ENCODE results near the gene STXBP5. TPM values are rescaled to one million over a fixed set of nuclear protein-coding genes. Genes with fewer than 3 reads are reported as not detected.
A peak's percentile ranks its signal among the peaks of the same experiment; 100 is the strongest.

Gene STXBP5
- total RNA-seq, 1 experiment from 2014 or later = 11.6 TPM

DNA sequence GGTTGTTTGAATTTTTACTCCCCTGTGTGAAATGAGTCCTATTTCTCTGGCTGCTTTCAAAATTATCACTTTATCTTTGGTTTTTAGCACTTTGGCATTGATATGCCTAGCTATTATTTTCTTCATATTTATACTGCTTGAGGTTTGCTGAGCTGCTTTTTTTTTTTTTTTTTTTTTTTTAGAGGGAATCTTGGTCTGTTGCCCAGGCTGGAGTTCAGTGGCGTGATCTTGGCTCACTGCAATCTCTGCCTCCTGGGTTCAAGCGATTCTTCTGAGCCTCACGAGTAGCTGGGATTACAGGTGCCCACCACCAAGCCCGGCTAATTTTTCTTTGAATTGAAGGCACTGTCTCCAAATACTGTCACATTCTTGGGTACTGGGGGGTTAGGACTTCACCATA, 40.6 kb downstream of the STXBP5 start:
- no peak overlapping the region for H3T11ph ChIP-seq (ENCODE audit: low read length)
- H3K4me1 Mint-ChIP-seq = peaks cover 20 to 22% of the 10 kb centered on the region in 2 experiments
- no peak overlapping the region for H2BK120ac ChIP-seq (ENCODE audit: low read depth, low read length, poor library complexity, severe bottlenecking)
- H3K23me2 ChIP-seq (ENCODE audit: insufficient read length, low read depth, low read length, poor library complexity, severe bottlenecking) = no peaks in the 10 kb centered on the region
- H3K4ac ChIP-seq (ENCODE audit: low read depth, low read length) = no peak overlapping the region
- H3K56ac ChIP-seq (ENCODE audit: insufficient read length, low read depth, low read length) = no peak overlapping the region
- no peak overlapping the region for H3K4me3 Mint-ChIP-seq
- no peaks in the 10 kb centered on the region for H3K27me3 ChIP-seq (ENCODE audit: insufficient read depth, low read length)
- no peaks in the 10 kb centered on the region for H3K9me3 ChIP-seq (ENCODE audit: control insufficient read depth, low read depth, low read length)
- no peak overlapping the region for H3K18ac ChIP-seq (ENCODE audit: insufficient read length, low read depth, low read length)
- no peaks in the 10 kb centered on the region for H3K79me2 ChIP-seq (ENCODE audit: insufficient read depth, low read length)
- no peak overlapping the region for H2AK5ac ChIP-seq (ENCODE audit: insufficient read length, low read length)
- peak overlapping the region in 1 of 3 experiments; percentile 6; a peak in 1 of 7 replicates for H3K27ac Mint-ChIP-seq
- H3K9me3 Mint-ChIP-seq = no peaks in the 10 kb centered on the region
- H4K5ac ChIP-seq (ENCODE audit: insufficient read length, low read depth, low read length) = no peak overlapping the region
- no peak overlapping the region for H2BK5ac ChIP-seq (ENCODE audit: insufficient read length, low read length)
- H4K8ac ChIP-seq (replicated peaks; ENCODE audit: insufficient read length, low read depth, low read length) = no peak overlapping the region
- no peak overlapping the region for H3K27ac ChIP-seq (ENCODE audit: insufficient read length, low read depth, low read length)
- no peak overlapping the region for H3K4me2 ChIP-seq (ENCODE audit: insufficient read depth, insufficient read length, low read length)
- TF ChIP-seq, protein P1, sequence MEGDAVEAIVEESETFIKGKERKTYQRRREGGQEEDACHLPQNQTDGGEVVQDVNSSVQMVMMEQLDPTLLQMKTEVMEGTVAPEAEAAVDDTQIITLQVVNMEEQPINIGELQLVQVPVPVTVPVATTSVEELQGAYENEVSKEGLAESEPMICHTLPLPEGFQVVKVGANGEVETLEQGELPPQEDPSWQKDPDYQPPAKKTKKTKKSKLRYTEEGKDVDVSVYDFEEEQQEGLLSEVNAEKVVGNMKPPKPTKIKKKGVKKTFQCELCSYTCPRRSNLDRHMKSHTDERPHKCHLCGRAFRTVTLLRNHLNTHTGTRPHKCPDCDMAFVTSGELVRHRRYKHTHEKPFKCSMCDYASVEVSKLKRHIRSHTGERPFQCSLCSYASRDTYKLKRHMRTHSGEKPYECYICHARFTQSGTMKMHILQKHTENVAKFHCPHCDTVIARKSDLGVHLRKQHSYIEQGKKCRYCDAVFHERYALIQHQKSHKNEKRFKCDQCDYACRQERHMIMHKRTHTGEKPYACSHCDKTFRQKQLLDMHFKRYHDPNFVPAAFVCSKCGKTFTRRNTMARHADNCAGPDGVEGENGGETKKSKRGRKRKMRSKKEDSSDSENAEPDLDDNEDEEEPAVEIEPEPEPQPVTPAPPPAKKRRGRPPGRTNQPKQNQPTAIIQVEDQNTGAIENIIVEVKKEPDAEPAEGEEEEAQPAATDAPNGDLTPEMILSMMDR (conservative IDR thresholded peaks at IDR 0.05) = no peak
- no peak overlapping the region for H2BK15ac ChIP-seq (ENCODE audit: low read depth, low read length)
- H2BK20ac ChIP-seq (ENCODE audit: low read depth, low read length, poor library complexity, severe bottlenecking) = no peak overlapping the region
- no peaks in the 10 kb centered on the region for H3K79me1 ChIP-seq (ENCODE audit: insufficient read depth, low read depth, low read length, poor library complexity, severe bottlenecking)
- H2AFZ ChIP-seq (ENCODE audit: low read length) = no peak overlapping the region
- H4K20me1 ChIP-seq (ENCODE audit: control insufficient read depth, insufficient read depth, insufficient read length) = no peaks in the 10 kb centered on the region
- peaks cover under 1 to 9% (median 2%) of the 10 kb centered on the region in 3 experiments; a peak in 4 of 7 replicates for H3K36me3 Mint-ChIP-seq (ENCODE audit: insufficient read depth in 1 of 3, low read depth in 3 of 3)
- H3K27me3 Mint-ChIP-seq (ENCODE audit: low read depth) = no peaks in the 10 kb centered on the region
- no peaks in the 10 kb centered on the region; the same call in 1 of the 2 replicates for H3K4me1 ChIP-seq (ENCODE audit: insufficient read depth, low read length)
- no peak overlapping the region for H2BK12ac ChIP-seq (ENCODE audit: insufficient read length, low read depth, low read length)
- WGBS (ENCODE audit: extremely low coverage, insufficient read length, low lambda C conversion rate) = no CpG with 5 or more reads among the region's 4 CpGs
- no peak overlapping the region for H3K14ac ChIP-seq (ENCODE audit: insufficient read depth, low read length)
- no peak overlapping the region for H3K23ac ChIP-seq (ENCODE audit: insufficient read length, low read depth, low read length)
- H3K9ac ChIP-seq (ENCODE audit: extremely low read depth, insufficient read length, low read length) = no peak overlapping the region
- H4K91ac ChIP-seq (ENCODE audit: insufficient read length, low read depth, low read length) = no peak overlapping the region
- no peak for DNase-seq

Data from H9 (cell line).